ENCODE results near the gene MTHFD2L. TPM values are rescaled to one million over a fixed set of nuclear protein-coding genes. Genes with fewer than 3 reads are reported as not detected.

Gene MTHFD2L
- total and polyA plus RNA-seq, 7 donors = 6.8 to 27.1 (median 16.2) TPM

DNA sequence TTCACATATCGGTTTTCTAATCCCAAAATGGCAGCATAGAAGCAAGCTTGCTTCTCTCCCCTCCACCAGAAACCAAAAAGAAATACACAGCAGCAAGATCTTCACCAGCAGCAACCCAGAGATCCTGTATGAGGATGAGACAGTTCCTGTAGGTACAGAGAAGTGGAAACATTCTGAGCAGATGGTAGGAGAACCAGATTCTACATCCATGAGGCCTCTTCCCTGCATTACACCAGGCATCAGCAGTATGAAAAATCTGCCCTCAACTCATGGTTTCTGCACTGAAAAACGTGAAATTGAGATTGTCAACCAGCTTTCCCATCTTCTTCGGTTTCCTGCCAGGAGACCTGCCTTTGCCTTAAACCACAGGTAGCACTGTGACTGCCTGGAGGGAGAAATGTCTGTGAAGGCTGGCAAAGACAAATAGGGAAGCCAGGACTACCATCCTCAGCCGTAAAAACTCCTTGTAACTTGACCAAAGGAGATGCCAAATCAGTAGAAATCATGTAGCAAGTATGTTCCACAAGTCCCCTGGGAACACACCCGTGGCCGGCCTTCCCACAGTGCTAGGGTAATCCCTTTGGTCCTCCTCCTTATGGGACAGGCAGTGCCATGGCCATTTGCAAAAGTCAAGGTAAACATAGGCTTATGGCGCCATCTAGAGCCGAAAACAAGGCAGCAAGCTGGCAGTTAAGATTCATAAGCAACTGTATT is 24.0 kb upstream of the MTHFD2L start:
- intact Hi-C loops (cut with DNase I) = loop anchor here (2.0 to 10.0 kb wide), 5 partner anchors 37 to 819 kb away; partner anchors contain the start of gene CXCL2
- no peak overlapping the region for H3K4me3 ChIP-seq
- H3K36me3 ChIP-seq = no peaks in the 10 kb centered on the region
- WGBS, 2 donors = 33 to 39% methylated on average over 8 of the region's 8 CpGs
- DNase-seq = peak; percentile 84
- no peaks in the 10 kb centered on the region for H3K27me3 ChIP-seq
- TF ChIP-seq CTCF (IDR thresholded peaks at IDR 0.05) = peak; percentile 47 to 72 (median 64)
- TF ChIP-seq EP300 (IDR thresholded peaks at IDR 0.05) = no peak
- no peaks in the 10 kb centered on the region for H3K9me3 ChIP-seq
- no peaks in the 10 kb centered on the region for H3K4me1 ChIP-seq
- H3K27ac ChIP-seq = no peak overlapping the region

DNA sequence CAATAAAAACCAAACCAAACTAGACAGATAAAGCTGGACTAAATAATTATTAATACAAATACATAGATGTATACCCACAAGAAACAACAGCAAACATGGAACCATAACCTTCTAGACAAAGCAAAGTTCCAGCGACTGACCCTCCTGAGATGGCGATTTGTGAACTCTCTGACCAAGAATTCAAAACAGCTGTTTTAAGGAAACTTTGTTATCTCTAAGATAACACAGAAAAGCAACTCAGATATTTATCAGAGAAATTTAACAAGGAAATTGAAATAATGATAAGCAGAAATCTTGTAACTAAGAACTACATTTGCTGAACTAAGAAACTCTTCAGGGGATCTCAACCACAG is 23.4 kb upstream of the MTHFD2L start:
- no peaks in the 10 kb centered on the region for H3K4me1 ChIP-seq
- DNase-seq = no peak
- no peaks in the 10 kb centered on the region for H3K9me3 ChIP-seq
- H3K4me3 ChIP-seq = no peak overlapping the region
- no peak overlapping the region for H3K27ac ChIP-seq
- TF ChIP-seq CTCF (IDR thresholded peaks at IDR 0.05) = no peak
- TF ChIP-seq POLR2AphosphoS5 (IDR thresholded peaks at IDR 0.05) = no peak
- TF ChIP-seq POLR2A (IDR thresholded peaks at IDR 0.05) = no peak
- TF ChIP-seq EP300 (IDR thresholded peaks at IDR 0.05) = no peak
- H3K27me3 ChIP-seq = no peaks in the 10 kb centered on the region
- WGBS, 2 donors = 42 to 52% methylated on average over 2 of the region's 2 CpGs
- H3K36me3 ChIP-seq = no peaks in the 10 kb centered on the region
- intact Hi-C loops (cut with DNase I) = loop anchor here (2.0 to 10.0 kb wide), 5 partner anchors 37 to 820 kb away; partner anchors contain the start of gene CXCL2

- TF ChIP-seq EP300 (IDR thresholded peaks at IDR 0.05) (no peak), CTCF (IDR thresholded peaks at IDR 0.05) (no peak), POLR2AphosphoS5 (IDR thresholded peaks at IDR 0.05) (no peak), POLR2A (IDR thresholded peaks at IDR 0.05) (no peak)
- intact Hi-C loops (cut with DNase I) = no loop called here
- H3K27me3 ChIP-seq = no peaks in the 10 kb centered on the region
- 78 to 90% methylated on average over 4 of the region's 4 CpGs for WGBS, 2 donors
- H3K9me3 ChIP-seq = no peaks in the 10 kb centered on the region
- no peaks in the 10 kb centered on the region for H3K36me3 ChIP-seq
- DNase-seq = no peak
- no peak overlapping the region for H3K4me3 ChIP-seq
- no peaks in the 10 kb centered on the region for H3K4me1 ChIP-seq
- H3K27ac ChIP-seq = no peak overlapping the region
Measured at GRCh38 chr4:74146581-74147129, 11.3 kb upstream of the MTHFD2L start.

- peaks cover 0 to 9% (median 3%) of the 10 kb centered on the region in 4 donors for H3K4me1 ChIP-seq
Measured at GRCh38 chr4:74148205-74148604, 9.7 kb upstream of the MTHFD2L start.

More at GRCh38 chr4:74148205-74148604, 9.7 kb upstream of the MTHFD2L start:
- Histone ChIP-seq H3K4me3 (no peak overlapping the region), H3K27ac (no peak overlapping the region), H3K36me3 (no peaks in the 10 kb centered on the region), H3K9me3 (no peaks in the 10 kb centered on the region), H3K27me3 (no peaks in the 10 kb centered on the region)
- no peak for DNase-seq
- intact Hi-C loops (cut with DNase I) = no loop called here
- 97% methylated on average over 2 of the region's 2 CpGs for WGBS, 2 donors
- no peak for TF ChIP-seq EP300 (IDR thresholded peaks at IDR 0.05)
- TF ChIP-seq CTCF (IDR thresholded peaks at IDR 0.05) = no peak
- no peak for TF ChIP-seq POLR2AphosphoS5 (IDR thresholded peaks at IDR 0.05)
- TF ChIP-seq POLR2A (IDR thresholded peaks at IDR 0.05) = no peak
